GM12864 (cell line): ENCODE results near the gene RAD18.
A peak's percentile ranks its signal among the peaks of the same experiment; 100 is the strongest.

Experiments used
- DNase-seq: peaks from one replicate; pipeline ENCODE4 v3.0.0-alpha.2; 2011; ENCODE audit warnings: low read depth
- H3K4me3 ChIP-seq: 2 replicates; pipeline ENCODE4 v1.5.1; 2011; ENCODE audit warnings: mild to moderate bottlenecking, low read depth, low read length, control low read depth
- TF ChIP-seq, protein P1 (sequence below): IDR thresholded peaks from 2 replicates; pipeline ENCODE4 v1.5.1; 2011; ENCODE audit warnings: low read depth, mild to moderate bottlenecking, moderate library complexity, low read length, control low read depth, inconsistent platforms; ENCODE audit errors: missing control alignments

RAD18 gene

DNA sequence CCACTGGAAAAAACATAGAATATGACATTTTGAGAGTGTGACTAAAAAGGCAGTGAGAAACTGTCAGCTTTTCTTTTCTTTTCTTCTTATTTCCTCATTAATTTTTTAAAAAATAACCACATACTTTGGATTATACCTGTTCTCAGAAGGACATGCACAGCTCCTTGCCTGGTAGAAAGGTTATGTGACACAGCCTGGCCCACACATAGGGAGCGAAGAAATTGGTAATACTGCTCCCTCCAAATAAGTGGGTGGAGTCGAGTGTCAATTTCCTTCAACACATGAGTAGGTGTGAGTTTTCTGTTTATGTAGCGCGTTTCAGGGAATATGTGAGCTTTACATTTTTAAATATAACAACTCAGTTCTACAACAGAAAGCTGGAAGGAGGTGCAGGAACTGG, 28.9 kb upstream of the RAD18 start:
- H3K4me3 ChIP-seq: no peak overlapping the region
- DNase-seq: no peak
- TF ChIP-seq, protein P1, sequence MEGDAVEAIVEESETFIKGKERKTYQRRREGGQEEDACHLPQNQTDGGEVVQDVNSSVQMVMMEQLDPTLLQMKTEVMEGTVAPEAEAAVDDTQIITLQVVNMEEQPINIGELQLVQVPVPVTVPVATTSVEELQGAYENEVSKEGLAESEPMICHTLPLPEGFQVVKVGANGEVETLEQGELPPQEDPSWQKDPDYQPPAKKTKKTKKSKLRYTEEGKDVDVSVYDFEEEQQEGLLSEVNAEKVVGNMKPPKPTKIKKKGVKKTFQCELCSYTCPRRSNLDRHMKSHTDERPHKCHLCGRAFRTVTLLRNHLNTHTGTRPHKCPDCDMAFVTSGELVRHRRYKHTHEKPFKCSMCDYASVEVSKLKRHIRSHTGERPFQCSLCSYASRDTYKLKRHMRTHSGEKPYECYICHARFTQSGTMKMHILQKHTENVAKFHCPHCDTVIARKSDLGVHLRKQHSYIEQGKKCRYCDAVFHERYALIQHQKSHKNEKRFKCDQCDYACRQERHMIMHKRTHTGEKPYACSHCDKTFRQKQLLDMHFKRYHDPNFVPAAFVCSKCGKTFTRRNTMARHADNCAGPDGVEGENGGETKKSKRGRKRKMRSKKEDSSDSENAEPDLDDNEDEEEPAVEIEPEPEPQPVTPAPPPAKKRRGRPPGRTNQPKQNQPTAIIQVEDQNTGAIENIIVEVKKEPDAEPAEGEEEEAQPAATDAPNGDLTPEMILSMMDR: no peak

DNA sequence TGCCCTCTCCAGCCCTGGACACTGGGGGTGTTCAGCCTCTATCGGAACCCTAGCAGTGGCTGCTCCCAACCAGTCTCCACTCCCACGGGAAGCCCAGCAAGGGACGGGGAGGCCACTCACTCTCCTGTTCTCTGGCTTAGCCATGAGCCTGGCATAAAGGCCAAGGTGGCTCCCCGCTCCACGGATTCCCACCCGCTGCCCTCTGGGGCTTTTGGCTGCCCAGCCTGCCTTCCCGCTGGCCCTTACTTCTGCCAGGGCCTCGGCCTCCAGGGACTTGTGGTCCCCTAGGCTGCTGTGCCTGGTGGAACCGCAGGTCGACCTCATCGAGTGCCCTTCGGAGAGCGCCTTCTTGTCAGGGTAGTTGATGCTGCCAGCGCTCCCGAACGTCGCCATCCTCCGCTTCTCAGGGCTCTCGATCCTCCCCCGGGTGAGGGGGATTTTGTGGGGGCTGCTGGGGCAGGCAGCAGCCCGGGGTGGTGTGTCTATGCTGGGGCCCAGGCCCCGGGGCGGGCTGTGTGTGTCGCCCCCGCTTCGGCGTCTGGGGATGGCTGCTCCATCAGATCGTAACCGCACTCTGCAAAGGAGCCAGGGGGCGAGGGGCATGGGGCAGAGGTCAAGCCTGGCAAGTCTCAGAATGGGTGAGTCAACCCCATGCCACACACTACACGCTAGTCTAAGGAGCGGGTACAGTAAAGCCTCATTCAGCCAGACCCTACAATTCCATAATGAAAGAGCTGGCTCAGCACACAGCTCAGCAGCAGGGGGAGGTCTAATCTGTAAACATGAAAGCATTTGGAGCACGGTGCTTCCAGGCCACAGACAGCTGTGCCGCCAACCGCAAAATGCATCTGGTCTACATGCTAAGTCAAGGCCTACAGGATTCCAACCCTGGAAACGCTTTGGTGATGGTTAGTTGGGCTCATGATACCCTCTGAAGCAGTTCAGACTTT, 27.3 kb upstream of the RAD18 start:
- TF ChIP-seq, protein P1: no peak
- no peak for DNase-seq
- no peak overlapping the region for H3K4me3 ChIP-seq

DNA sequence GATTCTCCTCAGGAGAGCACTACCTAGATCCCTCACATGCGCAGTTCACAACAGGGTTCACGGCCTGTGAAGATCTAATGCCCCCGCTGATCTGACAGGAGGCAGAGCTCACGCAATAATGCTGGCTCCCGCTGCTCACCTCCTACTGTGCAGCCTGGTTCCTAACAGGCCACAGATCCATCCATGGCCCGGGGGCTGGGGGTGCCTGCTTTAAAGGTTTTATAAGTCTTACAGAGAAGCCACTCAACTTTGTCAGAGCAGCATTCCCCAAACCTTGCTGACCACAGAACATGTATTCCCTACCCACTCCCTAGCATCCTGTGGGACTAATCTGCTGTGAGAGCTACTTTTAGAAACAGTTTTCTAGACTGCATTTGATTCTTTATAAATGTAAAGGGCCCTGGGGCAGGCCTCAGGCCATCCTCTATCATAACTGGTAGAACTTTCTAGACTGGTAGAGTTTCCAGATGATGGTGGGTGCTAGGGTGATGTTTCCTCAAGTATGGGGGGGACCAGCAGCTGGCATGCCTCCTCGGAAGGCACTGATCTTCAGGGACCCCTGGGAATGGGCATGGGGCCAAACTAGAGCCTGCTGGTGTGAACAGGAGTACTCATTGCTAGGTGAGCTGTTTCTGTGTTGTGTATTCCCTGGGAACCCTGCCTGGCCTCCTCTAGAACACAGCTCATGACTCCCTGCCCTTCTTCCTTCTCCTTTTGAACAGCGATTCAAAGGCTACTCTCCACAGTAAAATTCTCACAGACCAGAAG, 25.7 kb upstream of the RAD18 start:
- H3K4me3 ChIP-seq: no peak overlapping the region
- no peak for DNase-seq
- TF ChIP-seq, protein P1: no peak

DNA sequence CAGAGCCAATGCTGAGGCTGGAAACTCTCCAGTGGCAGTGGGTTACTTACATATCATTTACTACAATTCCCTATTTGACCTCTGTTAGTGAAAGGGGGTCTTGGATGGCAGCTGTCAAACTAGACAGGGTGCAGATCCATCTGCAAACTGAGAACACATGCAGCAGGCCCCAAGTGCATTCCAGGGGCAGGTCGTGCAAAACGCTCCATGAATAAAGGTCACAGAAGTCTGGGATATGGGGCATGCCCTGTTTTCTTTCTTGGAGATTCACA, 25.0 kb upstream of the RAD18 start:
- H3K4me3 ChIP-seq: no peak overlapping the region
- no peak for DNase-seq
- TF ChIP-seq, protein P1: no peak

DNA sequence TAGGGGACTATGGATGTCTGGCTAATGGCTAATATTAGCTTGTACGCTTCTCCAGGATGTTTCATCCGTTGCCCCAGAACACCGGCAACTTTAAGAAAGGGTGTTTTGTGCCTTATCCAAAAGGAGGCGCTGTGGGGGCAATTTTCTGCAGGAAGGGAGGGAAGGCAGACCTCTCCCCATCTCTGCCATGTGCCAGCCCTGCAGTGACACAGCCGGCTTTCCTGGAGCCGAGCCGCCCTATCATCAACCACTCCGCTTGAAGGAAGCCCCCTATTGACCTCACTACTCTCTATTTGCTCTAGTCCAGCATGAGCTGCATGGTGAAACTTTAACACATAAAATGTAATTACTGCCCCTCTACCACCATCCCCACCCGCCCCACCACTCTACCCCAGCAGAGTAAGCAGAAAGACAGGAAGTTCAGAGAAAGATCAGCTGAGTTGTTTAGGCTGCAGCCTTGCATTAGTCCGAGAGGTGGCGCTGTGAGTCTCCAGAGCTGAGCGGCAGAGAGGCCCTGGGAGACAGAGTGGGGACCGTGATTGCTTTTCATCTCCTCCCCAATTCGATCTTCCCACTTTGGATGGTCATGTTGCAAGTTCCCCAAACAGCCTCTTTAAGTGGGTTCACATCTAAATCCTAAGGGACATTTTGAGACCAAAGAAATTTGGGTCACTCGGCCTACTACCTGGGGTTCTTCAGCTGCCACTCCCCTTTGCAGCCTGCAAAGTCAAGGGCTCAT, 24.5 kb upstream of the RAD18 start:
- no peak overlapping the region for H3K4me3 ChIP-seq
- TF ChIP-seq, protein P1: peak; percentile 86
- peak; percentile 8 for DNase-seq

DNA sequence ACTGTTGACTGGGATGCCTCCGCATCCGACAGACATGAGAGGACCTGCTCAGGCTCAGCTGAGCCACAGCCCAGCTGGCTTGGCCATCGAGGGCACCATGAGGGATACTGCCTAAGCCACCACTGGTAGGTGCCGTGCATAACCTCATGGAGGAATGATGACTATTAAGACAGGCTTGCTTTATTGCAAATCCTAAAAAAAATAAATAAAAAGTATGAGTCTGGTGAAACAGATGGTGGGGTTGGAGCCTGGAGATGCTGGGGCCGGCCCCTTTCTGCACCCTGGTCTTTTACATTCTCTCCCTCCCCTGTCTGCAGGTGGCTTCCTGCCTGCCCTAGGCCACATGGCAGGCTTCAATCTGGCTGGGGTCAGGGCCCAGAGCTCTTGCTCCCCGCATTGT, 24.0 kb upstream of the RAD18 start:
- no peak overlapping the region for H3K4me3 ChIP-seq
- TF ChIP-seq, protein P1: no peak
- no peak for DNase-seq
